ENCODE data around the gene KAZN. TPM values are rescaled to one million over a fixed set of nuclear protein-coding genes. Genes with fewer than 3 reads are reported as not detected.

Gene KAZN
- total RNA-seq, 1 donor from 2014 or later = 11.6 TPM

DNA sequence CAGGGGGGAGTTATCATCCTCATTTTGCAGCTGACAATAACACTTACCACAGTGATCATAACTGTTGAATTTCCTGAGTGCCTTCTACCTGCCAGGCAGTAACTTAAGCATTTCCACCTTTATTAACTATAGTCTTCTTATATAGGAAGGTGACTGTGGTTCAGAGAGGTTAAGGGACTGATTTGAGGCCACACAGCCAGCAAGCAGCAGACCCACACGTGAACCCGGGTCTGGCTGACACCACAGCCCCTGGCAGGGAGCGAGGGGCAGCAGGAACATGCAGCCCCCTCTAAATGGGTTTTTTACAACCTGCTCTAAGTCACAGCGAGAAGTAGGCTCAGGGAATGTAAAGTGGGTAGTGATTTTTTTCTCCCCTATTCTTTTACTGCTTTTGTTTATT, 248.2 kb downstream of the KAZN start:
- H3K4me3 Mint-ChIP-seq = no peak overlapping the region
- DNase-seq (ENCODE audit: low read depth, low spot score) = no peak
- peaks cover 8% of the 10 kb centered on the region for H3K4me1 Mint-ChIP-seq
- H3K36me3 Mint-ChIP-seq (ENCODE audit: low read depth) = peaks cover 15% of the 10 kb centered on the region
- H3K9me3 Mint-ChIP-seq = peaks cover 22% of the 10 kb centered on the region
- no peak overlapping the region for H3K27ac Mint-ChIP-seq (ENCODE audit: unreplicated experiment)
- H3K27me3 Mint-ChIP-seq (ENCODE audit: low read depth) = no peaks in the 10 kb centered on the region
- TF ChIP-seq, protein P1, sequence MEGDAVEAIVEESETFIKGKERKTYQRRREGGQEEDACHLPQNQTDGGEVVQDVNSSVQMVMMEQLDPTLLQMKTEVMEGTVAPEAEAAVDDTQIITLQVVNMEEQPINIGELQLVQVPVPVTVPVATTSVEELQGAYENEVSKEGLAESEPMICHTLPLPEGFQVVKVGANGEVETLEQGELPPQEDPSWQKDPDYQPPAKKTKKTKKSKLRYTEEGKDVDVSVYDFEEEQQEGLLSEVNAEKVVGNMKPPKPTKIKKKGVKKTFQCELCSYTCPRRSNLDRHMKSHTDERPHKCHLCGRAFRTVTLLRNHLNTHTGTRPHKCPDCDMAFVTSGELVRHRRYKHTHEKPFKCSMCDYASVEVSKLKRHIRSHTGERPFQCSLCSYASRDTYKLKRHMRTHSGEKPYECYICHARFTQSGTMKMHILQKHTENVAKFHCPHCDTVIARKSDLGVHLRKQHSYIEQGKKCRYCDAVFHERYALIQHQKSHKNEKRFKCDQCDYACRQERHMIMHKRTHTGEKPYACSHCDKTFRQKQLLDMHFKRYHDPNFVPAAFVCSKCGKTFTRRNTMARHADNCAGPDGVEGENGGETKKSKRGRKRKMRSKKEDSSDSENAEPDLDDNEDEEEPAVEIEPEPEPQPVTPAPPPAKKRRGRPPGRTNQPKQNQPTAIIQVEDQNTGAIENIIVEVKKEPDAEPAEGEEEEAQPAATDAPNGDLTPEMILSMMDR (conservative IDR thresholded peaks at IDR 0.05) = no peak

DNA sequence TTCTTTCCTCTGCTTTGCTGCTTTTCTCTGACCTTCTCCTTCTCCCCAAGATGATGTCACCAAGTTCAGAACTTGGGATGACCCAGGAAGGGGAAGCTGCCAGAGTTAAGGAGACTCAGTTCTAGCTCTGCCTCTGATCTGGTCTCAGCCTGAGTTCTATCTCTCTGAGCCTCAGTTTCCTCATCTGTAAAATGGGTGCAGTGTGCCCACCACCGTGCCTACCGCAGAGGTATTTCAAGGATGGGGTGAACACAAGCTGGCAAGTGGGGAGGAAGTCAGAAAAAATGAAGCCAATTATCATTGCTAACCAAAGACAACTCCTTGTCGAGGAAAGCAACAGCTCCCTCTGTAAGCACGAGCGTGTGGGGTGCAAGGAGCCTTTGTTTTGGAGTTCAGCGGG, 249.7 kb downstream of the KAZN start:
- TF ChIP-seq, protein P1 (conservative IDR thresholded peaks at IDR 0.05) = no peak
- Mint-ChIP-seq H3K27ac (ENCODE audit: unreplicated experiment) (no peak overlapping the region), H3K27me3 (ENCODE audit: low read depth) (no peaks in the 10 kb centered on the region), H3K9me3 (peaks cover 11% of the 10 kb centered on the region), H3K36me3 (ENCODE audit: low read depth) (peaks cover 5% of the 10 kb centered on the region), H3K4me3 (no peak overlapping the region), H3K4me1 (peaks cover 8% of the 10 kb centered on the region)
- DNase-seq (ENCODE audit: low read depth, low spot score) = no peak

DNA sequence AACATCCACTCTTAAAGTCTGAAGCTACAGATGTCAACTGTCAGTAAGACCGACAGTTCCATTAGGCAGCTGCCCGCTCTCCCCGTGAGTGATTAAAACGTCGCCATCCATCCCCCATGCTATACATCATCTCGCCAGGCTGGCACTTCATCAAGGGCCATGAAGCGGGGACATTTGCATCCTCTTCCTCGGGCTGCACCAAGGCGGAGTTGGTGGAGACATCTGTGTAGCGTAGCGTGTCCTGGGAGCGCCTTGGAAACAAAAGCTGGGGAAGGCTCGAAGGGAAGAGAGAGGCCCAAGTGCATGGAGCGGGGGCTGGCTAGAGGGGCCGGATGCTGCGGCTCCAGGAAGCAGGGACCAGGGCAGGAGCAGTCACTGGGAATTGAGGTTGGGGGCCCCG, 250.1 kb downstream of the KAZN start:
- Mint-ChIP-seq H3K4me3 (no peak overlapping the region), H3K9me3 (peaks cover 10% of the 10 kb centered on the region), H3K27me3 (ENCODE audit: low read depth) (no peaks in the 10 kb centered on the region), H3K4me1 (peaks cover 8% of the 10 kb centered on the region), H3K36me3 (ENCODE audit: low read depth) (peaks cover 4% of the 10 kb centered on the region), H3K27ac (ENCODE audit: unreplicated experiment) (peak overlapping the region; percentile 77)
- DNase-seq (ENCODE audit: low read depth, low spot score) = no peak
- TF ChIP-seq, protein P1 (conservative IDR thresholded peaks at IDR 0.05) = no peak

DNA sequence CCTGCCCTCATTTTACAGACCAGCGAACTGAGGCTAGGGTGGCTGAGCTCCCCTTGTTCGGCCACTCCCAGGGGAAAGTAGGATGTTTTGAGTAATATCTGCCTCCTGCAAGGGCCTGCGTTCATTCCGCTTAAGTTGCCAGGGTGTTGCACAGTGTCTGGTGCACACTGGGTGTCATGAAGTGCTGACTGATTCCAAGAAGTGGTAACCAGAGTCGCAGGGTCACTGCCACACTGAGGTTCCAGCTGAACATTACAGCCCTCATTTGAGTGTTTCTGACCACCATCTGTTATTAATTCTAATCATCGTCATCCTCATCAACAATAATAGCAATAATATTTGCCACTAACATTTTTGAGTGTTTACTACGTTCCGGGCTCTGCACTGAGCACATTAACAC, 250.6 kb downstream of the KAZN start:
- H3K27ac Mint-ChIP-seq (ENCODE audit: unreplicated experiment) = no peak overlapping the region
- DNase-seq (ENCODE audit: low read depth, low spot score) = no peak
- peaks cover 8% of the 10 kb centered on the region for H3K4me1 Mint-ChIP-seq
- H3K9me3 Mint-ChIP-seq = peaks cover 7% of the 10 kb centered on the region
- H3K36me3 Mint-ChIP-seq (ENCODE audit: low read depth) = peaks cover 2% of the 10 kb centered on the region
- TF ChIP-seq, protein P1 (conservative IDR thresholded peaks at IDR 0.05) = no peak
- no peaks in the 10 kb centered on the region for H3K27me3 Mint-ChIP-seq (ENCODE audit: low read depth)
- no peak overlapping the region for H3K4me3 Mint-ChIP-seq

DNA sequence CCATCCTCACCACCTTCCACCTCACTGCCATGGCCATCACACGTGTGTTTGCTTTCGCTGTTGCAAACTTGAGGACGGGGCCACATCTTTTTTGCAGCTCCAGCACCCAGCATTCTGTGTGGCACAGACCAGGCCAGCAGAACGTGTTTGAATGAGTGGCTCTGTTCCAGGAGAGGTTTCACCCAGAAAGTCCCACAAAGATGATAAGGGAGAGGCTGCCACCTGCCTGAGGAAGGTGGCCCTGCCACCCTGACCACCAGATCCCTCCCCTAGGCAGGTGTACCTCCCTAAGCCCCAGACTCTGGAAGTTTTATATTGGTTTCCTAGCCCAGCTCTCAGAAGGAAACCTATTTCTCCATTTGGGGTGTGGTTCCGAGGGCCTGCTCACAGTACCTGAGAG, 252.1 kb downstream of the KAZN start:
- H3K27ac Mint-ChIP-seq (ENCODE audit: unreplicated experiment) = peak overlapping the region; percentile 35
- H3K27me3 Mint-ChIP-seq (ENCODE audit: low read depth) = no peaks in the 10 kb centered on the region

More for the DNA sequence above, 252.1 kb downstream of the KAZN start:
- H3K9me3 Mint-ChIP-seq = no peaks in the 10 kb centered on the region
- no peaks in the 10 kb centered on the region for H3K36me3 Mint-ChIP-seq (ENCODE audit: low read depth)
- H3K4me1 Mint-ChIP-seq = peaks cover 8% of the 10 kb centered on the region
- H3K4me3 Mint-ChIP-seq = no peak overlapping the region
- TF ChIP-seq, protein P1 (conservative IDR thresholded peaks at IDR 0.05) = no peak
- no peak for DNase-seq (ENCODE audit: low read depth, low spot score)

Data from neural crest cell (in vitro differentiated cells).